SJCRH30 (cell line): ENCODE measurements around the gene CEMIP. TPM values are rescaled to one million over a fixed set of nuclear protein-coding genes. Genes with fewer than 3 reads are reported as not detected.
A peak's percentile ranks its signal among the peaks of the same experiment; 100 is the strongest.

ENCODE experiments used
- DNase-seq, 2 experiments: peaks; one replicate each; pipeline ENCODE4 v3.0.0-alpha.2; 2015 to 2020
- H3K27ac ChIP-seq: fragments of 250-450 bp; sonication (Bioruptor Pico); 2 replicates; pipeline ENCODE4 v1.5.1; 2020; ENCODE audit warnings: mild to moderate bottlenecking, moderate library complexity
- H3K27me3 ChIP-seq: fragments of 250-450 bp; sonication (Bioruptor Pico); 2 replicates; pipeline ENCODE4 v1.5.1; 2020; ENCODE audit warnings: mild to moderate bottlenecking, moderate library complexity
- H3K36me3 ChIP-seq: fragments of 250-450 bp; sonication (Bioruptor Pico); 2 replicates; pipeline ENCODE4 v1.5.1; 2020; ENCODE audit warnings: mild to moderate bottlenecking, moderate library complexity
- H3K4me1 ChIP-seq: fragments of 250-450 bp; sonication (Bioruptor Pico); 2 replicates; pipeline ENCODE4 v1.5.1; 2020; ENCODE audit warnings: mild to moderate bottlenecking, moderate library complexity
- H3K4me3 ChIP-seq: fragments of 250-450 bp; sonication (Bioruptor Pico); 2 replicates; pipeline ENCODE4 v1.5.1; 2020; ENCODE audit warnings: mild to moderate bottlenecking, moderate library complexity
- H3K9me3 ChIP-seq: fragments of 250-450 bp; sonication (Bioruptor Pico); replicated peaks from 2 replicates; pipeline ENCODE4 v1.5.1; 2020; ENCODE audit warnings: mild to moderate bottlenecking, moderate library complexity
- total RNA-seq: library from RNA; depleted of rRNA; stranded (reverse); fragments of >200 nt; shearing (Covaris generic); gene quantifications from 2 replicates; pipeline ENCODE4 v1.2.3, GENCODE V29; 2014

The CEMIP gene
- total RNA-seq, 1 experiment from 2014 or later: 0.20 TPM

- Histone ChIP-seq H3K4me1 (peaks cover 16% of the 10 kb centered on the region), H3K36me3 (no peaks in the 10 kb centered on the region), H3K27ac (no peak overlapping the region), H3K27me3 (no peaks in the 10 kb centered on the region), H3K9me3 (no peaks in the 10 kb centered on the region), H3K4me3 (no peak overlapping the region)
- no peak for DNase-seq
Observed at GRCh38 chr15:80835336-80835735, 56.2 kb downstream of the CEMIP start.

GRCh38 chr15:80836223-80836622, 57.1 kb downstream of the CEMIP start:
- Histone ChIP-seq H3K9me3 (no peaks in the 10 kb centered on the region), H3K4me1 (peaks cover 16% of the 10 kb centered on the region), H3K36me3 (no peaks in the 10 kb centered on the region), H3K27me3 (no peaks in the 10 kb centered on the region), H3K4me3 (no peak overlapping the region), H3K27ac (no peak overlapping the region)
- no peak for DNase-seq

- Histone ChIP-seq H3K4me1 (peaks cover 11% of the 10 kb centered on the region), H3K27me3 (no peaks in the 10 kb centered on the region), H3K27ac (no peak overlapping the region), H3K4me3 (no peak overlapping the region), H3K36me3 (no peaks in the 10 kb centered on the region), H3K9me3 (no peaks in the 10 kb centered on the region)
- no peak for DNase-seq
Observed at GRCh38 chr15:80837006-80837405, 57.8 kb downstream of the CEMIP start.

- Histone ChIP-seq H3K36me3 (no peaks in the 10 kb centered on the region), H3K4me3 (no peak overlapping the region), H3K27me3 (no peaks in the 10 kb centered on the region), H3K4me1 (peaks cover 1% of the 10 kb centered on the region; the same call in 1 of the 2 replicates), H3K9me3 (no peaks in the 10 kb centered on the region), H3K27ac (no peak overlapping the region)
- no peak for DNase-seq
Observed at GRCh38 chr15:80838012-80838411, 58.8 kb downstream of the CEMIP start.

- Histone ChIP-seq H3K27me3 (no peaks in the 10 kb centered on the region), H3K9me3 (no peaks in the 10 kb centered on the region), H3K36me3 (no peaks in the 10 kb centered on the region), H3K4me3 (no peak overlapping the region), H3K27ac (no peak overlapping the region), H3K4me1 (no peaks in the 10 kb centered on the region)
- DNase-seq: no peak
Observed at GRCh38 chr15:80838666-80839065, 59.5 kb downstream of the CEMIP start.

- Histone ChIP-seq H3K27ac (no peak overlapping the region), H3K9me3 (no peaks in the 10 kb centered on the region), H3K36me3 (no peaks in the 10 kb centered on the region), H3K4me3 (no peak overlapping the region), H3K27me3 (no peaks in the 10 kb centered on the region), H3K4me1 (peaks cover 10% of the 10 kb centered on the region)
- DNase-seq: no peak
Observed at GRCh38 chr15:80839764-80840130, 60.6 kb downstream of the CEMIP start.

GRCh38 chr15:80840182-80841130, 61.3 kb downstream of the CEMIP start:
- H3K36me3 ChIP-seq: no peaks in the 10 kb centered on the region
- no peak for DNase-seq

GRCh38 chr15:80841541-80841940, 62.4 kb downstream of the CEMIP start:
- H3K27me3 ChIP-seq: no peaks in the 10 kb centered on the region
- no peak overlapping the region for H3K27ac ChIP-seq
- H3K4me1 ChIP-seq: peaks cover 10% of the 10 kb centered on the region
- no peaks in the 10 kb centered on the region for H3K36me3 ChIP-seq
- H3K4me3 ChIP-seq: no peak overlapping the region
- no peaks in the 10 kb centered on the region for H3K9me3 ChIP-seq
- no peak for DNase-seq

More at GRCh38 chr15:80840182-80841130, 61.3 kb downstream of the CEMIP start:
- H3K9me3 ChIP-seq: no peaks in the 10 kb centered on the region
- H3K4me1 ChIP-seq: peaks cover 10% of the 10 kb centered on the region
- no peak overlapping the region for H3K27ac ChIP-seq
- no peak overlapping the region for H3K4me3 ChIP-seq
- no peaks in the 10 kb centered on the region for H3K27me3 ChIP-seq

- Histone ChIP-seq H3K27ac (peak overlapping the region; percentile 25; the same call in 1 of the 2 replicates), H3K27me3 (no peaks in the 10 kb centered on the region), H3K9me3 (no peaks in the 10 kb centered on the region), H3K36me3 (no peaks in the 10 kb centered on the region), H3K4me3 (no peak overlapping the region; the same call in 1 of the 2 replicates), H3K4me1 (peaks cover 10% of the 10 kb centered on the region)
- DNase-seq: peak; percentile 59
Observed at GRCh38 chr15:80844011-80844732, 65.0 kb downstream of the CEMIP start.

- Histone ChIP-seq H3K9me3 (no peaks in the 10 kb centered on the region), H3K27me3 (no peaks in the 10 kb centered on the region), H3K27ac (no peak overlapping the region), H3K4me1 (peaks cover 10% of the 10 kb centered on the region), H3K36me3 (no peaks in the 10 kb centered on the region), H3K4me3 (no peak overlapping the region)
- no peak for DNase-seq
Observed at GRCh38 chr15:80846031-80846815, 67.1 kb downstream of the CEMIP start.

GRCh38 chr15:80849308-80849707, 70.1 kb downstream of the CEMIP start:
- Histone ChIP-seq H3K4me1 (peaks cover 5% of the 10 kb centered on the region), H3K4me3 (no peak overlapping the region), H3K27ac (no peak overlapping the region), H3K27me3 (no peaks in the 10 kb centered on the region), H3K36me3 (no peaks in the 10 kb centered on the region), H3K9me3 (no peaks in the 10 kb centered on the region)
- peak; percentile 19 to 21 for DNase-seq

GRCh38 chr15:80850941-80851451, 71.8 kb downstream of the CEMIP start:
- peaks cover 6% of the 10 kb centered on the region; the same call in 1 of the 2 replicates for H3K27me3 ChIP-seq
- H3K4me3 ChIP-seq: no peak overlapping the region
- H3K27ac ChIP-seq: no peak overlapping the region
- H3K9me3 ChIP-seq: no peaks in the 10 kb centered on the region
- DNase-seq: no peak
- H3K4me1 ChIP-seq: no peaks in the 10 kb centered on the region
- no peaks in the 10 kb centered on the region for H3K36me3 ChIP-seq

- Histone ChIP-seq H3K27ac (no peak overlapping the region), H3K36me3 (no peaks in the 10 kb centered on the region), H3K27me3 (peaks cover 8% of the 10 kb centered on the region; the same call in 1 of the 2 replicates), H3K9me3 (no peaks in the 10 kb centered on the region), H3K4me1 (no peaks in the 10 kb centered on the region), H3K4me3 (no peak overlapping the region)
- no peak for DNase-seq
Observed at GRCh38 chr15:80852676-80853075, 73.5 kb downstream of the CEMIP start.

GRCh38 chr15:80854104-80854503, 74.9 kb downstream of the CEMIP start:
- Histone ChIP-seq H3K27ac (no peak overlapping the region), H3K4me1 (no peaks in the 10 kb centered on the region), H3K9me3 (no peaks in the 10 kb centered on the region), H3K4me3 (no peak overlapping the region), H3K27me3 (peaks cover 8% of the 10 kb centered on the region; the same call in 1 of the 2 replicates), H3K36me3 (no peaks in the 10 kb centered on the region)
- DNase-seq: no peak
